Ovary (tissue), 1 donor: ENCODE results near the gene ITGA3.

ENCODE experiments used
- EP300 ChIP-seq: sonication (generic); formaldehyde crosslinking; IDR thresholded peaks from one replicate; pipeline ENCODE4 v1.6.1; 2017; ENCODE audit warnings: antibody characterized with exemption
- POLR2A ChIP-seq: fragments of 450-650 bp; IDR thresholded peaks from one replicate; pipeline ENCODE4 v1.6.1; 2017; ENCODE audit warnings: antibody characterized with exemption, mild to moderate bottlenecking, moderate library complexity

DNA sequence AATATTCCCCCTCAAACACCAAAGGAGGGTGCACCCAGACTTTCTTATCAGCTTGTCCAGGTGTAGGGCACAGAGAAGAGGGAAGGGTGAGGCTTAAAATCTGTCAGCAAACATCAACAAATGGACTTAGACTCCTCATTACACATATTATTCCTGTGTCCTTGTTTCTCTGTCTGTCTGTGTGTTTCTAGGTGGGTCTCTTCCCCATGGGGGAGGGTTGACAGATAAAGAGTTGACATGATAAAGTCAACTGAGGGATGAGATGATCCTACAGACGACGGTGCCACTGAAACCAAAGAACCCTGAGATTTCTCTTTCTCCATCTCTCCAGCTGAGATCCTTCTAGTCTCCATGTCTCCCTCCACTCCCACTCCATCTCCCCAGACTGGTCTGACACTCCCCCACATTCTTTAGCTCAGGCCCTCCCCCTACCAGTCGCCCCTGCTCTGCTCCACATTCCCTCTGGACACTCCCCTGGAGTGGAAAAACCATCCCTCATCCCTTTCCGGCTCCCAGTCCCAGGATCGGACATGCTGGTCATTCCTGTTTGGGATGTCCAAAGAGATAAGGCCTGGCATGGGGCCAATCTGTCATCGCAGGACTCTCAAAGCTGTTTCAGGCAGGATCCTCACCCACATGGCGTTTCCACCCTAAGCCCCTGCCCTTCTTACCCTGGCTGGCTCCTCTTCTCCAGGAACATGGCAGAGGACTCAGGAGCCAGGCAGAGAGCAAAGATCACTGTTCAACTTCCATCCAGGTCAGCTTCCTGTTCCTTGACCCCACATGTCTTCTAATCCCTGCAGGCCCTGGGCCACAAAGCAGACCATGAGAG lies 2.9 kb upstream of the ITGA3 start:
- TF ChIP-seq EP300 = no peak
- no peak for TF ChIP-seq POLR2A
